ENCODE data around the gene NAA20.

The NAA20 gene

GRCh38 chr20:19969507-19970255, 47.5 kb upstream of the NAA20 start:
- DNase-seq (ENCODE audit: low read depth, low spot score) = no peak
- H3K4me3 ChIP-seq (ENCODE audit: low read depth, low read length) = no peak overlapping the region
- ChIA-PET CTCF (no interaction called here), POLR2A (no interaction called here)
- no peak for TF ChIP-seq CTCF (IDR thresholded peaks at IDR 0.05; ENCODE audit: insufficient read depth, low read length, missing control alignments)

- no peak for TF ChIP-seq CTCF (IDR thresholded peaks at IDR 0.05; ENCODE audit: insufficient read depth, low read length, missing control alignments)
- ChIA-PET CTCF (interaction anchor here (0.9 kb wide), 1 partner anchor 35 kb away, joined by 3 read pairs; no protein-coding TSS in a partner anchor), POLR2A (no interaction called here)
Measured at GRCh38 chr20:19970256-19970765, 46.9 kb upstream of the NAA20 start.

GRCh38 chr20:19971116-19971515, 46.0 kb upstream of the NAA20 start:
- H3K4me3 ChIP-seq (ENCODE audit: low read depth, low read length) = no peak overlapping the region
- ChIA-PET POLR2A (no interaction called here), CTCF (interaction anchor here (0.7 to 0.9 kb wide), 2 partner anchors 15 to 35 kb away, joined by 3 read pairs; no protein-coding TSS in a partner anchor)
- TF ChIP-seq CTCF (IDR thresholded peaks at IDR 0.05; ENCODE audit: insufficient read depth, low read length, missing control alignments) = no peak
- DNase-seq (ENCODE audit: low read depth, low spot score) = no peak

More at GRCh38 chr20:19970256-19970765, 46.9 kb upstream of the NAA20 start:
- H3K4me3 ChIP-seq (ENCODE audit: low read depth, low read length) = no peak overlapping the region
- DNase-seq (ENCODE audit: low read depth, low spot score) = no peak

GRCh38 chr20:19973961-19974629, 43.1 kb upstream of the NAA20 start:
- no peak for TF ChIP-seq CTCF (IDR thresholded peaks at IDR 0.05; ENCODE audit: insufficient read depth, low read length, missing control alignments)
- POLR2A ChIA-PET = interaction anchor here (1.1 to 4.6 kb wide), 12 partner anchors 9 to 217 kb away, joined by 3 to 67 read pairs (median 5); no protein-coding TSS in a partner anchor
- CTCF ChIA-PET = interaction anchor here (0.7 to 5.4 kb wide), 7 partner anchors 9 to 281 kb away, joined by 3 to 56 read pairs (median 10); no protein-coding TSS in a partner anchor
- no peak for DNase-seq (ENCODE audit: low read depth, low spot score)
- peak overlapping the region; percentile 31 for H3K4me3 ChIP-seq (ENCODE audit: low read depth, low read length)

- CTCF ChIA-PET = interaction anchor here (0.7 to 5.4 kb wide), 11 partner anchors 10 to 285 kb away, joined by 3 to 56 read pairs (median 5); no protein-coding TSS in a partner anchor
- no peak for TF ChIP-seq CTCF (IDR thresholded peaks at IDR 0.05; ENCODE audit: insufficient read depth, low read length, missing control alignments)
- POLR2A ChIA-PET = interaction anchor here (0.8 to 4.6 kb wide), 16 partner anchors 8 to 346 kb away, joined by 3 to 67 read pairs (median 5); partner anchors contain the start of gene NAA20
- DNase-seq (ENCODE audit: low read depth, low spot score) = peak; percentile 96
- H3K4me3 ChIP-seq (ENCODE audit: low read depth, low read length) = peak overlapping the region; percentile 90
Measured at GRCh38 chr20:19974630-19975435, 42.3 kb upstream of the NAA20 start.

Measured in AG04449 (cell line).